ENCODE results near the gene WDR27.

DNA sequence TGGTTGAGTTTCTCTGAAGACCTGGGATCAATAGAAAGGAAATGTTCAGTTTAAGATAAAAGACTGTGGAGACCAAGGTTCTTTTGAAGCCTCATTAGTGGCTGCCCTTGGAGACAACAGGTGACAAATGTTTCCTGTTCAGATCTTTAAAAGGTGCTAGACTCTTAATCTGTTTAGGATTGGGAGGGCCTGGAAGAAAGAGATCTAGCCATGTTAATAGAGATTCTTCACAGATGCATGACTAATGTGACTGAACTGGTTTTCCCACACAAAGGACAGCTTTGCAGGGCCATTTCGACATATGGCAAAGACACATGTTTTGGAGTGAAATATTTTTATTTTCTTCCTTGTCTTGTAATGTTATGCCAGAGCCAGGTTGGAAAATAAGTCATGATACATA is 82.2 kb downstream of the WDR27 start:
- TF ChIP-seq GATA3 (IDR thresholded peaks at IDR 0.05; ENCODE audit: low read depth, low read length) (no peak), GATA2 (IDR thresholded peaks at IDR 0.05; ENCODE audit: low read depth, low read length) (no peak)
